GM23338 (cell line): ENCODE results near the gene EIF3L. TPM values are rescaled to one million over a fixed set of nuclear protein-coding genes. Genes with fewer than 3 reads are reported as not detected.

Source experiments
- ATAC-seq: fragments of 200-7000 bp; cut with Tn5 transposase; 3 replicates; pipeline ENCODE4 v1.9.1; 2020
- DNase-seq: peaks from one replicate; pipeline ENCODE4 v3.0.0-alpha.2; 2015; ENCODE audit warnings: low spot score
- H2AFZ ChIP-seq: fragments of 200-600 bp; sonication (generic); 2 replicates; pipeline ENCODE4 v1.8.0; 2016; ENCODE audit warnings: antibody characterized with exemption, mild to moderate bottlenecking, moderate library complexity
- H3F3A ChIP-seq: fragments of 200-600 bp; sonication (generic); replicated peaks from 2 replicates; pipeline ENCODE4 v1.8.0; 2017; ENCODE audit warnings: antibody characterized with exemption, mixed run types, low read depth
- H3K27ac ChIP-seq: fragments of 200-600 bp; sonication (generic); 2 replicates; pipeline ENCODE4 v1.6.1; 2016; ENCODE audit warnings: low read depth
- H3K27me3 ChIP-seq: fragments of 200-600 bp; sonication (generic); 2 replicates; pipeline ENCODE4 v1.8.0; 2016; ENCODE audit warnings: mild to moderate bottlenecking, mixed run types, moderate library complexity; ENCODE audit not compliant: insufficient read depth
- H3K36me3 ChIP-seq: fragments of 200-600 bp; sonication (generic); 2 replicates; pipeline ENCODE4 v1.8.0; 2016; ENCODE audit warnings: mild to moderate bottlenecking; ENCODE audit not compliant: insufficient read depth
- H3K4me1 ChIP-seq: fragments of 200-600 bp; sonication (generic); 2 replicates; pipeline ENCODE4 v1.8.0; 2016; ENCODE audit warnings: mild to moderate bottlenecking, moderate library complexity; ENCODE audit not compliant: insufficient read depth
- H3K4me2 ChIP-seq: fragments of 200-600 bp; sonication (generic); 2 replicates; pipeline ENCODE4 v1.7.1; 2017; ENCODE audit warnings: mixed run types
- H3K4me3 ChIP-seq: fragments of 200-600 bp; sonication (generic); 2 replicates; pipeline ENCODE4 v1.6.1; 2016; ENCODE audit warnings: mixed run types
- H3K79me2 ChIP-seq: fragments of 200-600 bp; sonication (generic); replicated peaks from 2 replicates; pipeline ENCODE4 v1.8.0; 2017; ENCODE audit warnings: mild to moderate bottlenecking; ENCODE audit not compliant: insufficient read depth
- H3K9me2 ChIP-seq: fragments of 200-600 bp; sonication (generic); 2 replicates; pipeline ENCODE4 v1.8.0; 2017; ENCODE audit not compliant: insufficient read depth
- H4K20me1 ChIP-seq: fragments of 200-600 bp; sonication (generic); replicated peaks from 2 replicates; pipeline ENCODE4 v1.8.0; 2017; ENCODE audit warnings: mild to moderate bottlenecking; ENCODE audit not compliant: insufficient read depth
- H3K27ac Mint-ChIP-seq: 2 replicates; pipeline ENCODE4 v1.8.0; 2020; ENCODE audit warnings: inconsistent platforms, mild to moderate bottlenecking, moderate library complexity, mixed read lengths
- H3K27me3 Mint-ChIP-seq: 3 replicates; pipeline ENCODE4 v1.8.0; 2022; ENCODE audit warnings: low read depth, mild to moderate bottlenecking, moderate library complexity, mixed read lengths, inconsistent platforms; ENCODE audit not compliant: insufficient read depth, poor library complexity
- H3K36me3 Mint-ChIP-seq: 3 replicates; pipeline ENCODE4 v1.8.0; 2021; ENCODE audit warnings: low read depth, mild to moderate bottlenecking, inconsistent platforms, moderate library complexity, mixed read lengths
- H3K4me1 Mint-ChIP-seq: 3 replicates; pipeline ENCODE4 v1.8.0; 2020; ENCODE audit warnings: mild to moderate bottlenecking, inconsistent platforms, mixed read lengths
- H3K4me3 Mint-ChIP-seq: 3 replicates; pipeline ENCODE4 v1.8.0; 2021; ENCODE audit warnings: moderate library complexity, mild to moderate bottlenecking, inconsistent platforms, mixed read lengths
- H3K9me3 Mint-ChIP-seq: 3 replicates; pipeline ENCODE4 v1.8.0; 2020; ENCODE audit warnings: moderate library complexity, mild to moderate bottlenecking, inconsistent platforms, mixed read lengths
- CREB1 ChIP-seq: fragments of 250-450 bp; sonication (Bioruptor Pico); IDR thresholded peaks from 2 replicates; pipeline ENCODE4 v1.5.0; 2020; ENCODE audit warnings: low read depth, mild to moderate bottlenecking, moderate library complexity
- ETS1 ChIP-seq: IDR thresholded peaks from 2 replicates; pipeline ENCODE4 v1.6.1; 2016; ENCODE audit warnings: antibody characterized with exemption
- EZH2 ChIP-seq: fragments of 200-600 bp; sonication (generic); IDR thresholded peaks from one replicate; pipeline ENCODE4 v1.8.0; 2017; ENCODE audit warnings: antibody characterized with exemption, mild to moderate bottlenecking, low read depth; ENCODE audit not compliant: unreplicated experiment
- EZH2phosphoT487 ChIP-seq: fragments of 200-600 bp; sonication (generic); IDR thresholded peaks from one replicate; pipeline ENCODE4 v1.8.1; 2018; ENCODE audit warnings: antibody characterized with exemption; ENCODE audit not compliant: unreplicated experiment
- JUNB ChIP-seq: IDR thresholded peaks from one replicate; pipeline ENCODE4 v1.6.1; 2016; ENCODE audit warnings: antibody characterized with exemption; ENCODE audit not compliant: unreplicated experiment
- NANOG ChIP-seq: IDR thresholded peaks from 2 replicates; pipeline ENCODE4 v1.6.1; 2016; ENCODE audit warnings: antibody characterized with exemption, borderline replicate concordance
- POLR2AphosphoS5 ChIP-seq: IDR thresholded peaks from 2 replicates; pipeline ENCODE4 v1.6.1; 2016; ENCODE audit warnings: antibody characterized with exemption, low read depth
- STAT1 ChIP-seq: IDR thresholded peaks from one replicate; pipeline ENCODE4 v1.6.1; 2016; ENCODE audit warnings: antibody characterized with exemption; ENCODE audit not compliant: unreplicated experiment
- ZNF114 ChIP-seq: fragments of 250-450 bp; sonication (Bioruptor Pico); IDR thresholded peaks from 2 replicates; pipeline ENCODE4 v1.5.0; 2020; ENCODE audit warnings: mild to moderate bottlenecking, moderate library complexity
- ZNF331 ChIP-seq: fragments of 250-450 bp; sonication (Bioruptor Pico); IDR thresholded peaks from 2 replicates; pipeline ENCODE4 v1.5.0; 2020; ENCODE audit warnings: low read depth, mild to moderate bottlenecking, moderate library complexity
- polyA plus RNA-seq: library from polyadenylated mRNA; unstranded; fragments of >200 nt; fragmentation: Nextera tagmentation; extraction: Ambion mirVana; gene quantifications from 2 replicates; pipeline ENCODE4 v1.2.1, GENCODE V29; 2016
- total RNA-seq: library from RNA; depleted of rRNA; stranded (reverse); fragments of >200 nt; shearing (Covaris generic); gene quantifications from 2 replicates; pipeline ENCODE4 v1.2.3, GENCODE V29; 2014
- TF ChIP-seq, protein P1 (sequence below), 2 experiments: fragments of 200-600 bp in 1 of 2; sonication (generic) in 1 of 2; conservative IDR thresholded peaks; 2 replicates each; pipeline versions ENCODE4 v1.5.1 to v1.6.1; 2016 to 2017; ENCODE audit warnings: antibody characterized with exemption in 2 of 2, low read depth in 2 of 2, mild to moderate bottlenecking in 2 of 2, moderate library complexity in 1 of 2
- TF ChIP-seq, protein P2 (sequence below): fragments of 250-450 bp; sonication (Bioruptor Pico); IDR thresholded peaks from 2 replicates; pipeline ENCODE4 v1.5.0; 2020; ENCODE audit warnings: mild to moderate bottlenecking, moderate library complexity
- TF ChIP-seq, protein P3 (sequence below): IDR thresholded peaks from one replicate; pipeline ENCODE4 v1.6.1; 2018; ENCODE audit warnings: antibody characterized with exemption; ENCODE audit not compliant: unreplicated experiment

The EIF3L gene
- total and polyA plus RNA-seq, 2 experiments from 2014 or later, result 430 to 459 TPM

GRCh38 chr22:37933711-37934376, 84.6 kb downstream of the EIF3L start:
- H3K36me3 ChIP-seq, result 0 out of 2 replicates have a peak, but pooled peaks cover 5% of the 10 kb centered on the region
- no peaks in the 10 kb centered on the region for H3K9me2 ChIP-seq
- H3K4me3 ChIP-seq, result no peak overlapping the region
- H3K27me3 Mint-ChIP-seq, result peaks cover 8% of the 10 kb centered on the region
- peaks cover 9% of the 10 kb centered on the region for H3K4me1 Mint-ChIP-seq
- peak overlapping the region; percentile 73 for H3K27ac Mint-ChIP-seq
- ATAC-seq (peak; percentile 98), DNase-seq (peak; percentile 97)
- no peaks in the 10 kb centered on the region for H3K27me3 ChIP-seq
- H3F3A ChIP-seq, result 0 out of 2 replicates have a peak, but pooled peaks cover 7% of the 10 kb centered on the region
- no peak overlapping the region for H3K4me2 ChIP-seq
- peaks cover 17% of the 10 kb centered on the region for H3K36me3 Mint-ChIP-seq
- H3K79me2 ChIP-seq, result no peaks in the 10 kb centered on the region
- no peaks in the 10 kb centered on the region; the same call in 1 of the 2 replicates for H4K20me1 ChIP-seq
- no peaks in the 10 kb centered on the region for H3K4me1 ChIP-seq
- TF ChIP-seq STAT1 (no peak), NANOG (no peak), JUNB (no peak), CREB1 (CRISPR knock-in tag) (0 out of 2 replicates have a peak, but pooled peaks have one; percentile 35), EZH2 (no peak), ZNF114 (CRISPR knock-in tag) (no peak), ETS1 (no peak), EZH2phosphoT487 (no peak), ZNF331 (CRISPR knock-in tag) (no peak), POLR2AphosphoS5 (no peak)
- TF ChIP-seq, protein P1, sequence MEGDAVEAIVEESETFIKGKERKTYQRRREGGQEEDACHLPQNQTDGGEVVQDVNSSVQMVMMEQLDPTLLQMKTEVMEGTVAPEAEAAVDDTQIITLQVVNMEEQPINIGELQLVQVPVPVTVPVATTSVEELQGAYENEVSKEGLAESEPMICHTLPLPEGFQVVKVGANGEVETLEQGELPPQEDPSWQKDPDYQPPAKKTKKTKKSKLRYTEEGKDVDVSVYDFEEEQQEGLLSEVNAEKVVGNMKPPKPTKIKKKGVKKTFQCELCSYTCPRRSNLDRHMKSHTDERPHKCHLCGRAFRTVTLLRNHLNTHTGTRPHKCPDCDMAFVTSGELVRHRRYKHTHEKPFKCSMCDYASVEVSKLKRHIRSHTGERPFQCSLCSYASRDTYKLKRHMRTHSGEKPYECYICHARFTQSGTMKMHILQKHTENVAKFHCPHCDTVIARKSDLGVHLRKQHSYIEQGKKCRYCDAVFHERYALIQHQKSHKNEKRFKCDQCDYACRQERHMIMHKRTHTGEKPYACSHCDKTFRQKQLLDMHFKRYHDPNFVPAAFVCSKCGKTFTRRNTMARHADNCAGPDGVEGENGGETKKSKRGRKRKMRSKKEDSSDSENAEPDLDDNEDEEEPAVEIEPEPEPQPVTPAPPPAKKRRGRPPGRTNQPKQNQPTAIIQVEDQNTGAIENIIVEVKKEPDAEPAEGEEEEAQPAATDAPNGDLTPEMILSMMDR (conservative IDR thresholded peaks at IDR 0.05; ENCODE audit: low read depth in 2 of 2), result peak; percentile 85 to 93
- TF ChIP-seq, protein P2, sequence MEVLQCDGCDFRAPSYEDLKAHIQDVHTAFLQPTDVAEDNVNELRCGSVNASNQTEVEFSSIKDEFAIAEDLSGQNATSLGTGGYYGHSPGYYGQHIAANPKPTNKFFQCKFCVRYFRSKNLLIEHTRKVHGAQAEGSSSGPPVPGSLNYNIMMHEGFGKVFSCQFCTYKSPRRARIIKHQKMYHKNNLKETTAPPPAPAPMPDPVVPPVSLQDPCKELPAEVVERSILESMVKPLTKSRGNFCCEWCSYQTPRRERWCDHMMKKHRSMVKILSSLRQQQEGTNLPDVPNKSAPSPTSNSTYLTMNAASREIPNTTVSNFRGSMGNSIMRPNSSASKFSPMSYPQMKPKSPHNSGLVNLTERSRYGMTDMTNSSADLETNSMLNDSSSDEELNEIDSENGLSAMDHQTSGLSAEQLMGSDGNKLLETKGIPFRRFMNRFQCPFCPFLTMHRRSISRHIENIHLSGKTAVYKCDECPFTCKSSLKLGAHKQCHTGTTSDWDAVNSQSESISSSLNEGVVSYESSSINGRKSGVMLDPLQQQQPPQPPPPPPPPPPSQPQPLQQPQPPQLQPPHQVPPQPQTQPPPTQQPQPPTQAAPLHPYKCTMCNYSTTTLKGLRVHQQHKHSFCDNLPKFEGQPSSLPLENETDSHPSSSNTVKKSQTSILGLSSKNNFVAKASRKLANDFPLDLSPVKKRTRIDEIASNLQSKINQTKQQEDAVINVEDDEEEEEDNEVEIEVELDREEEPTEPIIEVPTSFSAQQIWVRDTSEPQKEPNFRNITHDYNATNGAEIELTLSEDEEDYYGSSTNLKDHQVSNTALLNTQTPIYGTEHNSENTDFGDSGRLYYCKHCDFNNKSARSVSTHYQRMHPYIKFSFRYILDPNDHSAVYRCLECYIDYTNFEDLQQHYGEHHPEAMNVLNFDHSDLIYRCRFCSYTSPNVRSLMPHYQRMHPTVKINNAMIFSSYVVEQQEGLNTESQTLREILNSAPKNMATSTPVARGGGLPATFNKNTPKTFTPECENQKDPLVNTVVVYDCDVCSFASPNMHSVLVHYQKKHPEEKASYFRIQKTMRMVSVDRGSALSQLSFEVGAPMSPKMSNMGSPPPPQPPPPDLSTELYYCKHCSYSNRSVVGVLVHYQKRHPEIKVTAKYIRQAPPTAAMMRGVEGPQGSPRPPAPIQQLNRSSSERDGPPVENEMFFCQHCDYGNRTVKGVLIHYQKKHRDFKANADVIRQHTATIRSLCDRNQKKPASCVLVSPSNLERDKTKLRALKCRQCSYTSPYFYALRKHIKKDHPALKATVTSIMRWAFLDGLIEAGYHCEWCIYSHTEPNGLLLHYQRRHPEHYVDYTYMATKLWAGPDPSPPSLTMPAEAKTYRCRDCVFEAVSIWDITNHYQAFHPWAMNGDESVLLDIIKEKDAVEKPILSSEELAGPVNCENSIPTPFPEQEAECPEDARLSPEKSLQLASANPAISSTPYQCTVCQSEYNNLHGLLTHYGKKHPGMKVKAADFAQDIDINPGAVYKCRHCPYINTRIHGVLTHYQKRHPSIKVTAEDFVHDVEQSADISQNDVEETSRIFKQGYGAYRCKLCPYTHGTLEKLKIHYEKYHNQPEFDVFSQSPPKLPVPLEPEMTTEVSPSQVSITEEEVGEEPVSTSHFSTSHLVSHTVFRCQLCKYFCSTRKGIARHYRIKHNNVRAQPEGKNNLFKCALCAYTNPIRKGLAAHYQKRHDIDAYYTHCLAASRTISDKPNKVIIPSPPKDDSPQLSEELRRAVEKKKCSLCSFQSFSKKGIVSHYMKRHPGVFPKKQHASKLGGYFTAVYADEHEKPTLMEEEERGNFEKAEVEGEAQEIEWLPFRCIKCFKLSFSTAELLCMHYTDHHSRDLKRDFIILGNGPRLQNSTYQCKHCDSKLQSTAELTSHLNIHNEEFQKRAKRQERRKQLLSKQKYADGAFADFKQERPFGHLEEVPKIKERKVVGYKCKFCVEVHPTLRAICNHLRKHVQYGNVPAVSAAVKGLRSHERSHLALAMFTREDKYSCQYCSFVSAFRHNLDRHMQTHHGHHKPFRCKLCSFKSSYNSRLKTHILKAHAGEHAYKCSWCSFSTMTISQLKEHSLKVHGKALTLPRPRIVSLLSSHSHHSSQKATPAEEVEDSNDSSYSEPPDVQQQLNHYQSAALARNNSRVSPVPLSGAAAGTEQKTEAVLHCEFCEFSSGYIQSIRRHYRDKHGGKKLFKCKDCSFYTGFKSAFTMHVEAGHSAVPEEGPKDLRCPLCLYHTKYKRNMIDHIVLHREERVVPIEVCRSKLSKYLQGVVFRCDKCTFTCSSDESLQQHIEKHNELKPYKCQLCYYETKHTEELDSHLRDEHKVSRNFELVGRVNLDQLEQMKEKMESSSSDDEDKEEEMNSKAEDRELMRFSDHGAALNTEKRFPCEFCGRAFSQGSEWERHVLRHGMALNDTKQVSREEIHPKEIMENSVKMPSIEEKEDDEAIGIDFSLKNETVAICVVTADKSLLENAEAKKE (CRISPR knock-in tag), result no peak
- TF ChIP-seq, protein P3, sequence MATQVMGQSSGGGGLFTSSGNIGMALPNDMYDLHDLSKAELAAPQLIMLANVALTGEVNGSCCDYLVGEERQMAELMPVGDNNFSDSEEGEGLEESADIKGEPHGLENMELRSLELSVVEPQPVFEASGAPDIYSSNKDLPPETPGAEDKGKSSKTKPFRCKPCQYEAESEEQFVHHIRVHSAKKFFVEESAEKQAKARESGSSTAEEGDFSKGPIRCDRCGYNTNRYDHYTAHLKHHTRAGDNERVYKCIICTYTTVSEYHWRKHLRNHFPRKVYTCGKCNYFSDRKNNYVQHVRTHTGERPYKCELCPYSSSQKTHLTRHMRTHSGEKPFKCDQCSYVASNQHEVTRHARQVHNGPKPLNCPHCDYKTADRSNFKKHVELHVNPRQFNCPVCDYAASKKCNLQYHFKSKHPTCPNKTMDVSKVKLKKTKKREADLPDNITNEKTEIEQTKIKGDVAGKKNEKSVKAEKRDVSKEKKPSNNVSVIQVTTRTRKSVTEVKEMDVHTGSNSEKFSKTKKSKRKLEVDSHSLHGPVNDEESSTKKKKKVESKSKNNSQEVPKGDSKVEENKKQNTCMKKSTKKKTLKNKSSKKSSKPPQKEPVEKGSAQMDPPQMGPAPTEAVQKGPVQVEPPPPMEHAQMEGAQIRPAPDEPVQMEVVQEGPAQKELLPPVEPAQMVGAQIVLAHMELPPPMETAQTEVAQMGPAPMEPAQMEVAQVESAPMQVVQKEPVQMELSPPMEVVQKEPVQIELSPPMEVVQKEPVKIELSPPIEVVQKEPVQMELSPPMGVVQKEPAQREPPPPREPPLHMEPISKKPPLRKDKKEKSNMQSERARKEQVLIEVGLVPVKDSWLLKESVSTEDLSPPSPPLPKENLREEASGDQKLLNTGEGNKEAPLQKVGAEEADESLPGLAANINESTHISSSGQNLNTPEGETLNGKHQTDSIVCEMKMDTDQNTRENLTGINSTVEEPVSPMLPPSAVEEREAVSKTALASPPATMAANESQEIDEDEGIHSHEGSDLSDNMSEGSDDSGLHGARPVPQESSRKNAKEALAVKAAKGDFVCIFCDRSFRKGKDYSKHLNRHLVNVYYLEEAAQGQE, result no peak
- no peaks in the 10 kb centered on the region for H3K9me3 Mint-ChIP-seq
- no peak overlapping the region for H3K4me3 Mint-ChIP-seq
- H3K27ac ChIP-seq, result peak overlapping the region; percentile 72; the same call in 1 of the 2 replicates
- H2AFZ ChIP-seq, result no peak overlapping the region
